Endothelial cell of umbilical vein (primary cell): ENCODE measurements around the gene CIC. TPM values are rescaled to one million over a fixed set of nuclear protein-coding genes. Genes with fewer than 3 reads are reported as not detected.

ENCODE experiments used
- BruUV-seq: library from RNA; stranded (reverse); fragments of 400-500 nt; replicated peaks from 2 replicates; lab custom pipeline; 2021; lab: Mats Ljungman, UMichigan
- CTCF ChIA-PET: fragments of 300-600, 350-600 bp; sonication (Branson Sonifier 250); formaldehyde crosslinking; loops from one replicate; lab custom pipeline; 2021; ENCODE audit warnings: antibody characterized with exemption, inconsistent platforms; lab: Charles Lee
- POLR2A ChIA-PET: fragments of 300-600, 350-600 bp; sonication (Branson Sonifier 250); formaldehyde crosslinking; loops from one replicate; lab custom pipeline; 2021; ENCODE audit warnings: antibody characterized with exemption, inconsistent platforms; lab: Charles Lee
- DNase-seq: peaks from one replicate; pipeline ENCODE4 v3.0.0-alpha.2; 2011; ENCODE audit warnings: low read depth, low spot score
- FAIRE-seq: peaks from 2 replicates; lab custom pipeline; 2011; peaks lifted over from hg19 to GRCh38; lab: Jason Lieb, UNC
- H2AFZ ChIP-seq: 2 replicates; pipeline ENCODE4 v1.6.0; 2012; ENCODE audit warnings: low read depth, low read length, control low read depth, inconsistent platforms
- H3K27ac ChIP-seq: 2 replicates; pipeline ENCODE4 v1.5.1; 2011; ENCODE audit warnings: low read depth, mild to moderate bottlenecking, control low read depth, low read length, moderate library complexity; ENCODE audit not compliant: insufficient read depth
- H3K27me3 ChIP-seq, 2 experiments: 2 replicates each; pipeline versions ENCODE4 v1.6.0 to v1.6.1; 2011; ENCODE audit warnings: low read length in 2 of 2, mixed read lengths in 1 of 2; ENCODE audit not compliant: control insufficient read depth in 2 of 2, insufficient read depth in 2 of 2
- H3K36me3 ChIP-seq, 2 experiments: 2 replicates in 1 of 2; 3 replicates in 1 of 2; pipeline ENCODE4 v1.5.1; 2011; ENCODE audit warnings: low read length in 2 of 2, mild to moderate bottlenecking in 1 of 2, moderate library complexity in 1 of 2; ENCODE audit not compliant: control insufficient read depth in 2 of 2, insufficient read depth in 2 of 2; ENCODE audit errors: extremely low read depth in 1 of 2
- H3K4me1 ChIP-seq: 3 replicates; pipeline ENCODE4 v1.5.1; 2011; ENCODE audit warnings: mild to moderate bottlenecking, low read length; ENCODE audit not compliant: control insufficient read depth, insufficient read depth; ENCODE audit errors: extremely low read depth
- H3K4me2 ChIP-seq: 2 replicates; pipeline ENCODE4 v1.6.1; 2011; ENCODE audit warnings: low read length, control low read depth, mixed read lengths; ENCODE audit not compliant: insufficient read depth
- H3K4me3 ChIP-seq, 3 experiments: fragments of 200-600 bp in 1 of 3; sonication (generic), shearing (Covaris generic) in 1 of 3; replicated peaks in 1 of 3; 2 replicates each; pipeline ENCODE4 v1.5.1; 2011 to 2016; ENCODE audit warnings: control low read depth in 3 of 3, low read length in 3 of 3, mild to moderate bottlenecking in 2 of 3, inconsistent platforms in 1 of 3, low read depth in 1 of 3, moderate library complexity in 1 of 3; ENCODE audit not compliant: insufficient read depth in 1 of 3
- H3K79me2 ChIP-seq: 2 replicates; pipeline ENCODE4 v1.6.0; 2012; ENCODE audit warnings: low read length, inconsistent platforms; ENCODE audit not compliant: control insufficient read depth, insufficient read depth
- H3K9ac ChIP-seq: replicated peaks from 2 replicates; pipeline ENCODE3; 2011; ENCODE audit warnings: low read length, control low read depth; ENCODE audit not compliant: insufficient read depth; ENCODE audit errors: extremely low read depth
- H3K9me1 ChIP-seq: replicated peaks from 3 replicates; pipeline ENCODE4 v1.6.0; 2011; ENCODE audit warnings: mild to moderate bottlenecking, low read length; ENCODE audit not compliant: control insufficient read depth, insufficient read depth; ENCODE audit errors: extremely low read depth
- H3K9me3 ChIP-seq: replicated peaks from 2 replicates; pipeline ENCODE4 v1.5.1; 2012; ENCODE audit warnings: low read length, inconsistent platforms; ENCODE audit not compliant: control insufficient read depth, insufficient read depth
- H4K20me1 ChIP-seq: replicated peaks from 2 replicates; pipeline ENCODE3; 2011; ENCODE audit warnings: mild to moderate bottlenecking, low read length; ENCODE audit not compliant: control insufficient read depth, insufficient read depth; ENCODE audit errors: extremely low read depth
- EZH2 ChIP-seq: IDR thresholded peaks from 2 replicates; pipeline ENCODE4 v1.6.1; 2012; ENCODE audit warnings: borderline replicate concordance, low read depth, mild to moderate bottlenecking, moderate library complexity, low read length, inconsistent platforms; ENCODE audit not compliant: severe bottlenecking
- FOS ChIP-seq: IDR thresholded peaks from 2 replicates; pipeline ENCODE4 v1.6.1; 2011; ENCODE audit warnings: mild to moderate bottlenecking, low read length, moderate library complexity, borderline replicate concordance; ENCODE audit not compliant: insufficient read depth
- GATA2 ChIP-seq: IDR thresholded peaks from 2 replicates; pipeline ENCODE4 v1.7.0; 2011; ENCODE audit warnings: low read depth, mild to moderate bottlenecking, moderate library complexity, mixed read lengths, low read length; ENCODE audit not compliant: insufficient read length, insufficient read depth
- JUN ChIP-seq: IDR thresholded peaks from 2 replicates; pipeline ENCODE4 v1.6.1; 2011; ENCODE audit warnings: borderline replicate concordance, low read depth; ENCODE audit not compliant: insufficient read length, insufficient read depth
- MAX ChIP-seq: IDR thresholded peaks from 2 replicates; pipeline ENCODE4 v1.6.1; 2011; ENCODE audit not compliant: insufficient read depth, insufficient read length
- MYC ChIP-seq: IDR thresholded peaks from one replicate; pipeline ENCODE4 v1.6.1; 2011; ENCODE audit warnings: mild to moderate bottlenecking, low read depth, low read length
- POLR2A ChIP-seq: IDR thresholded peaks from 2 replicates; pipeline ENCODE4 v1.6.1; 2012; ENCODE audit warnings: low read depth, mild to moderate bottlenecking, control low read depth, low read length
- POLR2AphosphoS5 ChIP-seq: IDR thresholded peaks from 2 replicates; pipeline ENCODE4 v1.6.1; 2012; ENCODE audit warnings: low read depth, mild to moderate bottlenecking, control low read depth, low read length, moderate library complexity; ENCODE audit not compliant: insufficient read depth
- dilution Hi-C: fragments of 300-500 bp; cut with MboI; formaldehyde crosslinking; loops from one replicate; pipeline ENCODE4 v1.15.0; 2019; ENCODE audit warnings: low sequenced_read_pairs; ENCODE audit not compliant: extremely low pct_ligation_motif_present
- intact Hi-C: fragments of 100-400 bp; cut with micrococcal nuclease; formaldehyde crosslinking; loops from one replicate; pipeline ENCODE4 v1.10.0; 2022
- polyA plus RNA-seq, 4 experiments: library from polyadenylated mRNA; depleted of rRNA in 3 of 4; stranded (reverse) in 3 of 4; unstranded in 1 of 4; fragments of >200 nt; gene quantifications; 2 replicates each; pipeline versions ENCODE4 v1.2.1 to v1.2.3, GENCODE V29; 2011 to 2012; ENCODE audit warnings: missing spikeins in 1 of 4
- total RNA-seq: library from RNA; stranded (reverse); gene quantifications from 2 replicates; pipeline ENCODE4 v1.2.3, GENCODE V29; 2021
- TF ChIP-seq, protein P1 (sequence below), 2 donors: IDR thresholded peaks; 1 replicate in 1 of 2; 2 replicates in 1 of 2; pipeline ENCODE4 v1.5.1; 2011; ENCODE audit warnings: low read length in 2 of 2, mild to moderate bottlenecking in 2 of 2, moderate library complexity in 2 of 2, control low read depth in 1 of 2, inconsistent platforms in 1 of 2, low read depth in 1 of 2; ENCODE audit not compliant: insufficient read depth in 1 of 2; ENCODE audit errors: extremely low read depth in 1 of 2

Gene CIC
- total and polyA plus RNA-seq, 2 donors (not counting 3 experiments of a cell fraction or from before 2014, with no cell fraction given) = 18.4 to 86.0 TPM

DNA sequence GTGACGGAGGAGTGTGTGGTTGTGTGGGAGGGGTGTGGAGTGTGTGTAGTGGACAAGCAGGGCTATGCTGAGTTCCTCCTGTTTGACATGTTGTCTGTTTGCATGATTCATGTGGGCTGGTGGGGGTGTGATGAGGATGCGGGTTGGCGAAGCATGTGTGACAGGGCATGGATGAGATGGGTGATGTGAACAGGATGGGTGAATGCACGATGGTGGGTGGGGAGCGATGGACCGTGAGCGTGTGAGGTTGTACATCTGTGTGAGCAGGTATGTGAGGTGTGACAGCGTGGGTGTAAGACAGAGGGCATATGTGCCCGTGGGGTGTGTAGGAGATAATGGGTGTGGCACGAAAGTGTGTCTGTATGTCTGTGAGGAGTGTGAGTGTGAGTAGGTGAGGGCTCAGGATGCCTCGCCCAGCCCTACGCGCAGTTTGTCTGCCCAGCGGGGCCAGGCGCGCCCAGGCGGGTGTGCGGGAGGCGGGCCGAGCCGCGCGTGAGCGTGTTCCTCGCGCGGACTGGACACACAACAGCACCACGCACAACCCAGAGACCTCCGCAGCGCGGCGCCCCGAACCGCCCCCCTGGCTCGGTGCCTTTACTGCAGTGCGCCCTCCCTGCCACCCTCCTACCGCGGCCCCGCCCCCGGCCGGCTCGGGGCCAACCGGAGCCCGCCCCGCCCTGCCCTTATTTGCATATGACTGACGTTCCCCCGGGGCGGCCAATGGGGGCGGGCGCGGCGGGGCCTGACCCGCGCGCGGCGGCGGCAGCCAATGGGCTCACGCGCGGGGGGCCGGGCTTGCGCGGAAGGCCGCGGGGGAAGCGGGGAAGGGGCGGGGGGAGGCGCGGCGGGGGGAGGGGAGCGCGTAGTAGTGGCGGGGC is 14.4 kb downstream of the CIC start:
- Histone ChIP-seq H3K4me2 (peak overlapping the region; percentile 39), H2AFZ (no peak overlapping the region), H3K36me3 (peaks cover 2 to 13% of the 10 kb centered on the region in 2 experiments), H3K9me3 (no peaks in the 10 kb centered on the region), H3K9ac (no peak overlapping the region), H3K4me1 (peaks cover 53% of the 10 kb centered on the region), H3K27me3 (no peaks in the 10 kb centered on the region), H3K79me2 (peaks cover 26% of the 10 kb centered on the region), H3K27ac (no peak overlapping the region), H3K4me3 (peak overlapping the region in 2 of 3 experiments; percentile 3 to 35), H3K9me1 (no peaks in the 10 kb centered on the region), H4K20me1 (no peaks in the 10 kb centered on the region)
- POLR2A ChIA-PET = interaction anchor here (1.7 kb wide), 1 partner anchor 13 kb away, joined by 6 read pairs; no protein-coding TSS in a partner anchor
- peak; percentile 95 for DNase-seq
- dilution Hi-C loops = no loop called here
- no peak for TF ChIP-seq JUN
- TF ChIP-seq, protein P1, sequence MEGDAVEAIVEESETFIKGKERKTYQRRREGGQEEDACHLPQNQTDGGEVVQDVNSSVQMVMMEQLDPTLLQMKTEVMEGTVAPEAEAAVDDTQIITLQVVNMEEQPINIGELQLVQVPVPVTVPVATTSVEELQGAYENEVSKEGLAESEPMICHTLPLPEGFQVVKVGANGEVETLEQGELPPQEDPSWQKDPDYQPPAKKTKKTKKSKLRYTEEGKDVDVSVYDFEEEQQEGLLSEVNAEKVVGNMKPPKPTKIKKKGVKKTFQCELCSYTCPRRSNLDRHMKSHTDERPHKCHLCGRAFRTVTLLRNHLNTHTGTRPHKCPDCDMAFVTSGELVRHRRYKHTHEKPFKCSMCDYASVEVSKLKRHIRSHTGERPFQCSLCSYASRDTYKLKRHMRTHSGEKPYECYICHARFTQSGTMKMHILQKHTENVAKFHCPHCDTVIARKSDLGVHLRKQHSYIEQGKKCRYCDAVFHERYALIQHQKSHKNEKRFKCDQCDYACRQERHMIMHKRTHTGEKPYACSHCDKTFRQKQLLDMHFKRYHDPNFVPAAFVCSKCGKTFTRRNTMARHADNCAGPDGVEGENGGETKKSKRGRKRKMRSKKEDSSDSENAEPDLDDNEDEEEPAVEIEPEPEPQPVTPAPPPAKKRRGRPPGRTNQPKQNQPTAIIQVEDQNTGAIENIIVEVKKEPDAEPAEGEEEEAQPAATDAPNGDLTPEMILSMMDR (IDR thresholded peaks at IDR 0.05; ENCODE audit: extremely low read depth in 1 of 2, insufficient read depth in 1 of 2, low read depth in 1 of 2, low read length in 2 of 2) = no peak
- TF ChIP-seq MAX = no peak
- no peak for TF ChIP-seq MYC
- TF ChIP-seq EZH2 = no peak
- TF ChIP-seq GATA2 = no peak
- TF ChIP-seq FOS = no peak
- TF ChIP-seq POLR2AphosphoS5 = no peak
- TF ChIP-seq POLR2A = no peak
- peak; percentile 89 for FAIRE-seq
- BruUV-seq = no TSS peak
- intact Hi-C loops = no loop called here
- CTCF ChIA-PET = interaction anchor here (0.7 to 7.4 kb wide), 4 partner anchors 32 to 1978 kb away, joined by 4 to 365 read pairs (median 5); partner anchors contain the start of gene GSK3A
